NB4 (cell line): Measurements from ENCODE around the gene DTNB.

Experiments
- MYC ChIP-seq: IDR thresholded peaks from 2 replicates; pipeline ENCODE4 v1.6.1; 2011; ENCODE audit warnings: low read depth, low read length
- TF ChIP-seq, protein P1 (sequence below): IDR thresholded peaks from one replicate; pipeline ENCODE4 v1.5.1; 2012; ENCODE audit warnings: low read depth, low read length

DNA sequence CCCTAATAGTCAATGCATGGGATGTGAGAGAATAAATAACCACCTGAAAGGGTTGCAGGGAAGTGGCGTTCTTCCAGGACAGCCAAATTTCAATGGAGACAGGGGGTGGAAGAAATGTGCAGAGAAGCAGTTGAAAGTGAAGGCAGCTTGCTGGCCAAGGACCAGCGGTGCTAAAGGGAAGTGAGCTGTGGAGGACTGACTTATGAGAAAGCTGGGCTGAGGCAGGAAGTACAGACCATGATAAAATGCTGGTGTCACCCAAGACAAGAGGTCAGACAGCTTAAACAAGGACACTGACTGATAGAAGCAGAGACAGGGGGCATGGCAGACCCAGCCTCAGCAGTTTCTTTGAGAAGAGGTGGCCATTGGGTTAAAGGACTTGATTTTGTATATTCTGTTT lies 106.7 kb downstream of the DTNB start:
- TF ChIP-seq, protein P1, sequence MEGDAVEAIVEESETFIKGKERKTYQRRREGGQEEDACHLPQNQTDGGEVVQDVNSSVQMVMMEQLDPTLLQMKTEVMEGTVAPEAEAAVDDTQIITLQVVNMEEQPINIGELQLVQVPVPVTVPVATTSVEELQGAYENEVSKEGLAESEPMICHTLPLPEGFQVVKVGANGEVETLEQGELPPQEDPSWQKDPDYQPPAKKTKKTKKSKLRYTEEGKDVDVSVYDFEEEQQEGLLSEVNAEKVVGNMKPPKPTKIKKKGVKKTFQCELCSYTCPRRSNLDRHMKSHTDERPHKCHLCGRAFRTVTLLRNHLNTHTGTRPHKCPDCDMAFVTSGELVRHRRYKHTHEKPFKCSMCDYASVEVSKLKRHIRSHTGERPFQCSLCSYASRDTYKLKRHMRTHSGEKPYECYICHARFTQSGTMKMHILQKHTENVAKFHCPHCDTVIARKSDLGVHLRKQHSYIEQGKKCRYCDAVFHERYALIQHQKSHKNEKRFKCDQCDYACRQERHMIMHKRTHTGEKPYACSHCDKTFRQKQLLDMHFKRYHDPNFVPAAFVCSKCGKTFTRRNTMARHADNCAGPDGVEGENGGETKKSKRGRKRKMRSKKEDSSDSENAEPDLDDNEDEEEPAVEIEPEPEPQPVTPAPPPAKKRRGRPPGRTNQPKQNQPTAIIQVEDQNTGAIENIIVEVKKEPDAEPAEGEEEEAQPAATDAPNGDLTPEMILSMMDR, result no peak
- no peak for TF ChIP-seq MYC
